DOHH2 (cell line): ENCODE measurements around the gene RUFY1.

Experiments used
- CTCF ChIP-seq: fragments of 200-600 bp; sonication (generic); IDR thresholded peaks from one replicate; pipeline ENCODE4 v1.5.1; 2014; ENCODE audit warnings: antibody characterized with exemption, mild to moderate bottlenecking, low read depth, low read length; ENCODE audit not compliant: poor library complexity, severe bottlenecking
- EZH2phosphoT487 ChIP-seq: fragments of 200-600 bp; sonication (generic); IDR thresholded peaks from 2 replicates; pipeline ENCODE4 v1.6.1; 2017; ENCODE audit warnings: borderline replicate concordance, mild to moderate bottlenecking, antibody characterized with exemption, low read length, moderate library complexity, mixed read lengths

- no peak for TF ChIP-seq CTCF
- no peak for TF ChIP-seq EZH2phosphoT487
These were observed 8.6 kb downstream of the RUFY1 start for GRCh38 chr5:179558932-179559283.
